HG03354 (cell line): Measurements from ENCODE around the gene CNTNAP2.
A peak's percentile ranks its signal among the peaks of the same experiment; 100 is the strongest.
"Not testable (repeated sequence)": the region's sequence is repeated elsewhere in the genome, so short reads cannot be mapped to it uniquely, and the experiment has no call there.

Experiments
- ATAC-seq: cut with Tn5 transposase; IDR thresholded peaks from one replicate; pipeline ENCODE4 v1.9.1; 2021; ENCODE audit warnings: mild to moderate bottlenecking; ENCODE audit not compliant: unreplicated experiment, poor library complexity, severe bottlenecking

Gene CNTNAP2

DNA sequence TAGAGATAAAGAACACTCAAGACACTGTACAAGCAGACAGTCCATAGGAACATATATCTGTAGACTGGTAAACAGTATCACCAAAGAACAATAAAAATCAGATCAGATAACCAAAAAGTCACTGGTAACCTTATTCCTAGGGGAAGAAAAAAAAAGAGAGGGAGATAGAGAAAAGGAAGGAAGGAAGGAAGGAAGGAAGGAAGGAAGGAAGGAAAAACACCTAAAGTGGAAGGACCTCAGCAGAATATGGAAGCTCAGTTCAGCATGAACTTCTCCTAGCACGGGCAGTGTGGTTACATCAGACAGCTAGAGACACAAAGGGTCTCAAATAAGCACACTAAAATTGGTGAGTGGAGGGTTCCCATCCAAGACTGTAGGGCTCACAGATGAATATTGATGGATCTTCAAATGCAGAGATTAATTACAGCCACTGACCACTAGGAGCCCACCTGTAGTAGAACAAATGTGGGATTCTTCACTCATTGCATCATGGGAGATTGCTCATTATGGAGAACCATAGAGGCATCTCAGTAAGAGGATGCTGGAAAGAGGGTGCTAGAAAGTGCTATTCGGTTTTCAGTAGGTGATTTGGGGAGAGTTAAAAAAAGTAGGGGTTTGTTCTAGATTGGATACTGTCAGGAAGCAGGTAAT, 2180.5 kb downstream of the CNTNAP2 start:
- no peak for ATAC-seq

GRCh38 chr7:148298768-148299167, 2182.2 kb downstream of the CNTNAP2 start:
- not testable (repeated sequence) for ATAC-seq

GRCh38 chr7:148299350-148300276, 2183.0 kb downstream of the CNTNAP2 start:
- ATAC-seq, result no peak

- ATAC-seq, result not testable (repeated sequence)
These were observed 2185.8 kb downstream of the CNTNAP2 start for GRCh38 chr7:148302436-148302835.

- ATAC-seq, result no peak
These were observed 2186.9 kb downstream of the CNTNAP2 start for GRCh38 chr7:148303295-148304082.

GRCh38 chr7:148304083-148304335, 2187.4 kb downstream of the CNTNAP2 start:
- ATAC-seq, result no peak

- ATAC-seq, result peak; percentile 50
These were observed 2187.9 kb downstream of the CNTNAP2 start for GRCh38 chr7:148304456-148304855.

- no peak for ATAC-seq
These were observed 2190.2 kb downstream of the CNTNAP2 start for GRCh38 chr7:148306759-148307158.

DNA sequence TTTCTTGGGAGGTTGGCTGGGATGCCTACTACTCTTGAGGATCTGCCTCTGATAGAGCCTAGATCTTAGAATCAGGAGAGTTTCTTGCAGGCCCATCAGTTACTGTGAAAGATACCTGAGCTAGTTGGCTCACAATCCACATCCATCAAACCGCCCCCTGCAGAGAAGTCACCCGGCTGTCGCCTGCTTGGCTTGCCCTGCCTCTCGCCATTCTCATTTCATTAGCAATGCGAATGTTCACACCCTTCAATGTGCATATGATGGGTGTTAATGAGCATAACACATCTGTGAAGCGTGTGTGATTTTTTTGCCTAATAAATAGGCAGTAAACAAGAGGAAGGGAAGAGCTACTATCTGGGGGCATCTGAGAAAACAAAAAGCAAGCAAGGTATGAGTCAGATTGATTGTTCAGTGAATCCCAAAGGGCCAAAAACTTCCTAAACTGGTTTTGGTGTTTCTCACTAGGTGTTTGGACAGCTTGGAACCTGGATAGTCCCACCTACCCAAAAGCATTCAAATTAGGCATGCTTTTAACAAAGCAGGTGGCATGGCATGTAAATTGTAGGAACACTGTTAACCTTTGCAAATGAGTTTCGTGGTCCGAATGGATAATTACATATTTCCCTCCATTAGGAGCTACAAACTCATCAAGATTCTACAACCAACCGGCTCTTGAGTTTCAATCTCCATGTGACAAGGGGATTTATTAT, 2201.7 kb downstream of the CNTNAP2 start:
- ATAC-seq, result no peak

- ATAC-seq, result no peak
These were observed 2202.2 kb downstream of the CNTNAP2 start for GRCh38 chr7:148318838-148319237.

GRCh38 chr7:148319316-148319808, 2202.8 kb downstream of the CNTNAP2 start:
- no peak for ATAC-seq

DNA sequence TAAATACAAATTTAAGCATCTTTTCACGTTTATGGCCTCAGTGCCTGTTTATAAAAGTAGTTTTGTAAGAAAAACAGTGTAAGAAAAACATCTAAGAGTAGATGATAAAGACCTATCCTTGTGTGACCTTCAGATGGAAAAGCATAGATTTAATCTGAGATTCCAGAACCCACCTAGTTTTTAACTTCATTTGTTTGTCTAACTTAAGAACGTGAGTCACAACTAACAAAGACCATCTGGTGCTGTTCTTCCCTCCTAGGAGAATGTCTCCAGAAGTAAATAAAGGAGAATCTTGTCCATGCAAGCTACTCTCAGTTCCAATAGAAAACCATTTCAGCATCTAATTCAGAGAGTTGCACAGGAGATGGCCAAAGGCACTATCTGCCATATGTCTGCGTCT, 2208.6 kb downstream of the CNTNAP2 start:
- no peak for ATAC-seq

DNA sequence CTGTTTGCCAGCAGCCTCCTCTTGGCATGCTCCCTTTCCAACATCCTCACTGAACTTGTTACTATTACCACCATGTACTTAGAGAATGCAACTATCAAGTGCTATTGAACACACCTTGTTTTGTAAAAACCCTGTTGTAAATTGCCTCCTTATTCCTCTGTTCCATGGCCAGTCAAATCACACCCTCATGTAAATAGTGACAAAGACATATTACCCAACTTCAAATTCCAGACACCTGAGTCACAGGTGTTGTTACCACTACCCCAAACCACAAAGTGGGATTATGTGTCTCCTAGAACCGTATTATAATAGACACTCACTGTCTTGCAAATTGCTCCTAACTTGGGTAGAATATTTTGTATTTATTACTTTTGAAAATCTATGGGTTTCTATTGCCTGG, 2210.8 kb downstream of the CNTNAP2 start:
- ATAC-seq, result no peak

DNA sequence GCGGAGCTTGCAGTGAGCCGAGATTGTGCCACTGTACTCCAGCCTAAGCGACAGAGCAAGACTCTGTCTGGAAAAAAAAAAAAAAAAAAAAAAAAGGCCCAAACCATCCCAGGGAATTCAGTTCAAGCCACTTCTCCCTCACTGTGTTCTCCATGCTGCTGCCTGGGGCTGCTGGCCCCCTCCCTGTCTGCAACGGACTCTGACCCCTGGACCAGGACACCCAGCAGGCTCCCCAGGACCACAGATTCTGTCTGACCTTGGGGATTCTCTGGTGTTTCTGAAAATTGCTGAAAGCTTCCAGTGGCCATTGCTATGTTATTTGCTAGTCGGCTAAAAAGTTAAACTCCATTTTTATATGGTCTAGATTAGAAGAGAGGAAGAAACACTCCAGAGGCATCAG, 2212.3 kb downstream of the CNTNAP2 start:
- no peak for ATAC-seq

DNA sequence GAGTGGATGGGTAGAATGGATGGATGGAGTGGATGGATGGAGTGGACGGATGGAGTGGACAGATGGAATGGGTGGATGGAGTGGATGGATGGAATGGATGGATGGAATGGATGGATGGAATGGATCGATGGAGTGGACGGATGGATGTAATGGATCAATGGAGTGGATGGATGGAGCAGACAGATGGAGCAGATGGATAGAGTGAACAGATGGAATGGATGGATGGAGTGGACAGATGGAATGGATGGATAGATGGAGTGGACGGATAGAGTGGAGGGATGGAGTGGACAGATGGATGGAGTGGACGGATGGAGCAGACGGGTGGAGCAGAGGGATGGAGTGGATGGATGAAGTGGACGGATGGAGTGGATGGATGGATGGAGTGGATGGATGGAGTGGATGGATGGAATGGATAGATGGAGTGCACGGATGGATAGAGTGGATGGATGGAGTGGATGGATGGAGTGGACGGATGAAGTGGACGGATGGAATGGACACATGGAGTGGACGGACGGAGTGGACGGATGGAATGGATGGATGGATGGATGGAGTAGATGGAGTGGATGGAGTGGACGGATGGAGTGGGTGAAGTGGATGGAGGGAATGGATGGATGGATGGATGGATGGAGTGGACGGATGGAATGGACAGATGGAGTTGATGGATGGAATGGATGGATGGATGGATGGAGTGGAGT, 2213.7 kb downstream of the CNTNAP2 start:
- ATAC-seq, result no peak

DNA sequence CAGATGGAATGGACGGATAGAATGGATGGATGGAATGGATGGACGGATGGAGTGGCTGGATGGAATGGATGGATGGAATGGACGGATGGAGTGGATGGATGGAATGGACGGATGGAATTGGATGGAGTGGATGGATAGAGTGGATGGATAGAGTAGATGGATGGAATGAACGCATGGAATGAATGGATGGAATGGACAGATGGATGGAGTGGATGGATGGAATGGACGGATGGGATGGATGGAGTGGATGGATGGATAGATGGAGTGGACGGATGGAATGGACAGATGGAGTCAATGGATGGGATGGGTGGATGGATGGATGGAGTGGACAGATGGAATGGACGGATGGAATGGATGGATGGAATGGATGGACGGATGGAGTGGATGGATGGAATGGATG, 2214.2 kb downstream of the CNTNAP2 start:
- ATAC-seq, result no peak

- not testable (repeated sequence) for ATAC-seq
These were observed 2214.9 kb downstream of the CNTNAP2 start for GRCh38 chr7:148331456-148331855.

GRCh38 chr7:148332191-148333186, 2215.9 kb downstream of the CNTNAP2 start:
- no peak for ATAC-seq
